Stimulated activated CD4-positive, alpha-beta T cell treated with anti-CD3 and anti-CD28 coated beads, Interleukin-2, amount 100 ng/mL, for 24 hours (primary cell): ENCODE data around the gene PPIA.

ENCODE experiments used
- DNase-seq, 2 donors: peaks; one replicate each; pipeline ENCODE4 v3.0.0-alpha.2; 2020

The PPIA gene

DNA sequence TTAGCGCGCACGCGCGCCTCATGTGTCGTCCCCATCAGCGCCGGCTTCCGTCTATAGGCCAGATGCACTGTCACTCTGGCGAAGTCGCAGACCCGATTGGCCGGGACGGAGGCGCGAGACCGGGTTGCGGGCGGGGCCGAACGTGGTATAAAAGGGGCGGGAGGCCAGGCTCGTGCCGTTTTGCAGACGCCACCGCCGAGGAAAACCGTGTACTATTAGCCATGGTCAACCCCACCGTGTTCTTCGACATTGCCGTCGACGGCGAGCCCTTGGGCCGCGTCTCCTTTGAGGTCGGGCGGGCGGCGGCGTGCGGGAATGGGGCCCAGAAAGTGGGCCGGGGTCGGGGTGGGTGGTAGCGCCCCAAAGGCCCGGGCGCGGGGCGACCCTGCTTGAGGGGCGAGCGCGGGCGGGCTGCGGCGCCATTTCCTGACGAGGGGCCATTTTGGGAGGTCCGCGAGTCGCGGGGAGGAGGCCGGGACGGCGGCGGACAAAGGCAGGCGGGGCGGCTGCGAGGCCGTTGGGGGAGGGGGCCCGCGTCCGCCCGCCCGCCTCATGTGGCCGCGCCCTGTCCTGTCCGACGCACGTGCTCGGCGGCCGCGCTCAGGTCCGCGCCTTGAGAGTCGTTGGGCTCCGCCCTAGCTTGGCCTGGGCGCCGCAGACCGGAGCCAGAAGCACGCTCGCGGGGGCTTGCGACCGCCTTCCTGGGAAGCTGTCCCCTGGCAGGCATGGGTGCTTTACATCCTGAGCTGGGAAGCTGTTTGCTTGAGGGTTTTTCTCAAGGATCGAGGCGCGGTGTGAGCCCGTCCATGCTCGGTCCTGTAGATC is at the start of gene PPIA:
Gene PPIA, plus strand, starts transcription at position 178 of the 825 bp plus-strand sequence. Its CDS starts 44 bp downstream, at position 222.
- DNase-seq = peak; percentile 98 to 99

DNA sequence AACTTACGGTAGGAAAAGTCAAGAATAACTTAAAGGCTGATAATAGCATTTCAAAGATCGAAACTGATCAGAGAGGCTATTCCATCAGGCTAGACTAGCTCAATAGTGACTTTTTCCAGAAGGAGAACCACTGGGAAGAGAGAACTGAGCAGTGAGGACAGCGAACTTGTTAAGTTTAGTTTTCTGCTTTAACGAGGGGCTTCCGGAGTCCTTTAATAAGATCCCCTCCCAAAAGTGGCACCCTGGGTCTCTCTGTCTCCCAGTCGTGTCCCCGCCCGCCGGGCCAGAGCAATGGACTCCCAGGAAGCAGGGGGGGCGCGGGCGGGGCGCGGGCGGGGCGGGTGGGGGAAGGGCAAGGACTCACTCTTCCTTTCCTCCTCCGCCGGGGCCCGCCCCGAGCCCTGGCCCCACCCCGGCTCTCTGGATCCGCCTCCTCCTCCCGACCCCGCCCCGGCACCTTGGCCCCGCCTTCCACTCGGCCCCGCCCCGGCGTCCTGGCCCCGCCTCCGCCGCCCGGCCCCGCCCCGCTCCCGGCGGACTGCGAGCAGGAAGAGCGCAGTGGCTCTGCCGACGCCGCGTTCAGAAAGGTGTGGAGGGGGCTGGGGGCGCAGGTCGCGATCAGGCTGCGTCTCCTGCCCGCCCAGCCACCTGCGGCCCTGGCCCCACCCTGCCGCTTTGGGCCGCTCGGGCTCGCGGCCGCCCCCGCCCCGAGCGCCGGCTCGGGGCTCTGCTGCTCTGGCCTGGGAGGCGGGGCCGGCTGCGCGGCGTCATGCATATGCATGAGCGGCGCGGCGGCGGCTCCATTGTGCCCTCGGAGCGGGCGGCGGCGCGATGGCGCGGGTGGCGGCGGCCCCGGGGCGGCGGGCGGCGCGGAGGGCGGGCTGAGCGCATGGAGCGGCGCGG is 48.2 kb upstream of the PPIA start, which contains the start of gene ZMIZ2:
Gene ZMIZ2, plus strand, starts transcription at position 803 of the 903 bp plus-strand sequence. CDS start 7,403 bp downstream, outside the sequence.
- DNase-seq = peak; percentile 90 to 91

GRCh38 chr7:44748948-44749731 is 47.3 kb upstream of the PPIA start:
- peak; percentile 31 to 37 for DNase-seq

- no peak for DNase-seq
Observed at GRCh38 chr7:44749992-44750391, 46.5 kb upstream of the PPIA start.

GRCh38 chr7:44750424-44750823 is 46.1 kb upstream of the PPIA start:
- DNase-seq = no peak

DNA sequence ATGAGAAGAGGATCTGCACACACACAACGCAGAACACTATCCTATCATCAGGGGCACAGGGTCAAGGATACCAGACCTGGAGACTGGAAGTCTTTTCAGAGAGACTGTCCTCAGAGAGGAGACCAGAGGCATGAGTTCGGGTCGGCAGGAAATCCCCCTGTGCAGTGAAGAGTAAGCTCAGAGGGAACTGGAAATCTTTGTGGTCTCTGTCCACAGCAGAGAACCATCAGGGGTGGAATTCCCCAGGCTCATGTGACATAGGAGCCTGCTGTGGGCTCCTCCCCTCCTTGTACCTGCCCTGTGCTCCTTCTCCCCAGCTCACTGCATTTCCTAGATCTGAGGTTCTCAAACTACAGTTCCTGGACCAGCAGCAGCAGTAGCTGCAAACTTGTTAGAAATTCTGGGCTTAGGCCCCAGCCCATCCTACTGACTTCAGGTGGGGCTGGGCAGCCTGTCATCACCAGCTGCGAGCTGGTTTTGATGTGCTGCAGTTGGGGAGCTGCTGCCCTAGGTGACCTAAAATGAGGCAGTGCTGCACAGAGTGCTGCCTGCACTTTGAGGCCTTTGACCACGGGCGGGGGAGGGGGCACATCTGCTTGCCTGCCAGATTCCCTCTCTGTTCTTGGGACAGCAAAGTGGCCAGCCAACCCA is 45.4 kb upstream of the PPIA start:
- DNase-seq = peak; percentile 53 to 58

GRCh38 chr7:44752822-44753221 is 43.7 kb upstream of the PPIA start:
- no peak for DNase-seq

DNA sequence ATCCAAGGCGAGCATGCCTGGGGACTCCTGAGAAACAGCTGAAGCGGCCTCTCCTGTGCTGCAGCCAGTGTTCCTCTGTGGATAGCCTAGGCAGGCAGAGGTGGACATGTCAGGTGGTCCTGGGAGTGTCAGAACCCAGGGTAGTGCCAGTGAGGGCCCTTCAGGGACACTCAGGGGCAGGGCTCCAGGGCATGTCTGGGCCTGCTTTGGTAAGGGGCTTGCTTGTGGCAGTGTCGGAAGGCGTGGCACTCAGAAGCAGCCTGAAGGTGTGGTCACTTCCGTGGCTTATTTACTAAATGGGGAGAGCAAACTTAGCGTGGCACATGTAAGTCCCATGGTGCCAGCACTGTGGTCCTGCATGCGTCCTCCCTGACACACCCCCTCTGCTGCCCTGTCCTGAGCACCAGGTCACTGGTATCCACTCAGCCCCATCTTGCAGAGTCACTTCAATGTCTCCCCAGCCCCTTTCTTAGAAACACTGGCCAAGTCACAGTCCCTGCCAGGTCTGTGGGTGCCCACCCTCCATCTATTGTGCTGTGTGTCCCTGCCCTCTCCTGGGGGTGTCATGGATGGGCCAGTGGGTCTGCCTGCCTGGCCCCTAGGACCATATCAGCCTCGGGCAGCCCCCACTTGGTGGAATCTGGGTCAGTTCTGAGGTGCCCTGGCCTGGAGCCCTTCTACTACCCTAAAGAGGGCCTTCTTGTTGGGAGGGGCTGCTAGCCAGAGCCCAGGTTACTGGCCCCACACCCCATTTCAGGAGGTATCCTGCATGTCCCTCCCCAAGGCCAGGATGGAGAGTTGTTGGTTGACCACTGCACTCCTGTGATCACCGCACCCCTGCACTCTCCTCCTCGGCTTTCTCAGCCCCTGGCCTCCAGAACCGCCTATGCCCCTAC is 41.4 kb upstream of the PPIA start:
- DNase-seq = no peak

GRCh38 chr7:44755698-44756627 is 40.5 kb upstream of the PPIA start:
- DNase-seq = no peak

DNA sequence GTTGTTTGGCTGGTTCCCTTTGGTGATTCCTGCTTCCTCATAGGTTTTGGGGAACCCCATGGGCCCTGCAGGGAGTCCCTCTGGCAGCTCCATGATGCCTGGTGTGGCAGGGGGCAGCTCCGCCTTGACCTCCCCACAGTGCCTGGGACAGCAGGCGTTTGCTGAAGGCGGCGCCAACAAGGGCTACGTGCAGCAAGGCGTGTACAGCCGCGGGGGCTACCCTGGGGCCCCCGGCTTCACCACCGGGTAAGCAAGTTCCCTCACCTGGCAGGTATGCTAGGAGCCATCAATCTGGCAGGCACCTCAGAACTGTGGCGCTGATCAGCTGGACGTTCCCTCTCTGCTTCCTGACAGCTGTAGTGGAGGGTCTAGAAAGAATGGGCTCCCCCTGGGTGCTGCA is 39.6 kb upstream of the PPIA start:
- no peak for DNase-seq

GRCh38 chr7:44757311-44757710 is 39.2 kb upstream of the PPIA start:
- no peak for DNase-seq

DNA sequence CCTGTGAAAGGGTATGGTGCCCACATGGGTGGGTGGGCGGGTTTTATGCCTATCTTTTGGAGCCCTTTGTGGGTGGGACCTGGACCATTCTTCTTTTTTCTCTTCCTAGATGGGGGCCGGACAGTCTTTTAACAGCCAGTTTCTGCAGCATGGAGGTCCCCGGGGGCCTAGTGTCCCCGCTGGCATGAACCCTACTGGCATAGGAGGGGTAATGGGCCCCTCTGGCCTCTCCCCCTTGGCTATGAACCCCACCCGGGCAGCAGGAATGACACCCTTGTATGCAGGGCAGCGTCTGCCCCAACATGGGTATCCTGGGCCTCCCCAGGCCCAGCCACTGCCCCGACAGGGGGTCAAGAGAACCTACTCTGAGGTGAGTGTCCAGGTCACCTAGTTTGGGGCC is 38.7 kb upstream of the PPIA start:
- no peak for DNase-seq

- no peak for DNase-seq
Observed at GRCh38 chr7:44759246-44759645, 37.2 kb upstream of the PPIA start.

- no peak for DNase-seq
Observed at GRCh38 chr7:44760034-44760580, 36.4 kb upstream of the PPIA start.

- no peak for DNase-seq
Observed at GRCh38 chr7:44761207-44762161, 35.0 kb upstream of the PPIA start.

GRCh38 chr7:44762300-44762699 is 34.2 kb upstream of the PPIA start:
- no peak for DNase-seq

GRCh38 chr7:44762726-44763522 is 33.6 kb upstream of the PPIA start:
- no peak for DNase-seq

DNA sequence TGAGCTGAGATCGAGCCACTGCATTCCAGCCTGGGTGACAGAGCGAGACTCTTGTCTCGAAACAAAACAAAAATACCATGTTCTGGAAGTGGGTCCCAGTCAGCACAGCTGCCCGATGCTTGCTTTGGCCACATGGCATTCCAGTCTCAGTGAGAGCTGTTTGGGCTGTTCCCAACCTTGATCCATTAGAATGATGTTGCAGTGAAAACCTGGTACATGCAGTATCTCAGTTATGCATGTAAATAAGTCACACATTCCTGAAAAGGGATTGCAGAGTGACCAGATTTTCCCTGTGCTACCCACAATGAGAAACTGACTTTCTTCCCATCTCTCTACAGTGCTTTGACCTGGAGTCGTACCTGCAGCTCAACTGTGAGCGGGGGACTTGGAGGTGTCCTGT is 32.4 kb upstream of the PPIA start:
- DNase-seq = no peak
